Measurements from ENCODE around the gene TENM3. TPM values are rescaled to one million over a fixed set of nuclear protein-coding genes. Genes with fewer than 3 reads are reported as not detected.

Gene TENM3
- total and polyA plus RNA-seq, 2 donors (not counting 3 experiments of a cell fraction or from before 2014, with no cell fraction given): 3.2 to 6.2 TPM

GRCh38 chr4:182715548-182715947, 472.3 kb downstream of the TENM3 start:
- H3K4me2 ChIP-seq (ENCODE audit: insufficient read depth, low read length): no peak overlapping the region
- TF ChIP-seq JUN (IDR thresholded peaks at IDR 0.05; ENCODE audit: borderline replicate concordance, insufficient read depth, insufficient read length, low read depth) (no peak), POLR2A (IDR thresholded peaks at IDR 0.05; ENCODE audit: low read depth, low read length) (no peak), MYC (IDR thresholded peaks at IDR 0.05; ENCODE audit: low read depth, low read length) (no peak), FOS (IDR thresholded peaks at IDR 0.05; ENCODE audit: borderline replicate concordance, insufficient read depth, low read length) (no peak), EZH2 (IDR thresholded peaks at IDR 0.05; ENCODE audit: borderline replicate concordance, low read depth, low read length, severe bottlenecking) (no peak), GATA2 (IDR thresholded peaks at IDR 0.05; ENCODE audit: insufficient read depth, insufficient read length, low read depth, low read length) (no peak), POLR2AphosphoS5 (IDR thresholded peaks at IDR 0.05; ENCODE audit: insufficient read depth, low read depth, low read length) (no peak)
- TF ChIP-seq, protein P1, sequence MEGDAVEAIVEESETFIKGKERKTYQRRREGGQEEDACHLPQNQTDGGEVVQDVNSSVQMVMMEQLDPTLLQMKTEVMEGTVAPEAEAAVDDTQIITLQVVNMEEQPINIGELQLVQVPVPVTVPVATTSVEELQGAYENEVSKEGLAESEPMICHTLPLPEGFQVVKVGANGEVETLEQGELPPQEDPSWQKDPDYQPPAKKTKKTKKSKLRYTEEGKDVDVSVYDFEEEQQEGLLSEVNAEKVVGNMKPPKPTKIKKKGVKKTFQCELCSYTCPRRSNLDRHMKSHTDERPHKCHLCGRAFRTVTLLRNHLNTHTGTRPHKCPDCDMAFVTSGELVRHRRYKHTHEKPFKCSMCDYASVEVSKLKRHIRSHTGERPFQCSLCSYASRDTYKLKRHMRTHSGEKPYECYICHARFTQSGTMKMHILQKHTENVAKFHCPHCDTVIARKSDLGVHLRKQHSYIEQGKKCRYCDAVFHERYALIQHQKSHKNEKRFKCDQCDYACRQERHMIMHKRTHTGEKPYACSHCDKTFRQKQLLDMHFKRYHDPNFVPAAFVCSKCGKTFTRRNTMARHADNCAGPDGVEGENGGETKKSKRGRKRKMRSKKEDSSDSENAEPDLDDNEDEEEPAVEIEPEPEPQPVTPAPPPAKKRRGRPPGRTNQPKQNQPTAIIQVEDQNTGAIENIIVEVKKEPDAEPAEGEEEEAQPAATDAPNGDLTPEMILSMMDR (IDR thresholded peaks at IDR 0.05; ENCODE audit: extremely low read depth in 1 of 2, insufficient read depth in 1 of 2, low read depth in 1 of 2, low read length in 2 of 2): no peak
- TF ChIP-seq, protein P2, sequence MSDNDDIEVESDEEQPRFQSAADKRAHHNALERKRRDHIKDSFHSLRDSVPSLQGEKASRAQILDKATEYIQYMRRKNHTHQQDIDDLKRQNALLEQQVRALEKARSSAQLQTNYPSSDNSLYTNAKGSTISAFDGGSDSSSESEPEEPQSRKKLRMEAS (IDR thresholded peaks at IDR 0.05; ENCODE audit: insufficient read depth, insufficient read length): no peak
- dilution Hi-C loops (cut with MboI; ENCODE audit: extremely low pct_ligation_motif_present, low sequenced_read_pairs): no loop called here

More at GRCh38 chr4:182715548-182715947, 472.3 kb downstream of the TENM3 start:
- Histone ChIP-seq H3K9me1 (replicated peaks; ENCODE audit: control insufficient read depth, extremely low read depth, insufficient read depth, low read length) (no peaks in the 10 kb centered on the region), H3K27ac (ENCODE audit: insufficient read depth, low read depth, low read length) (no peak overlapping the region), H3K4me3 (replicated peaks in 1 of 3; ENCODE audit: insufficient read depth in 1 of 3, low read depth in 1 of 3, low read length in 3 of 3) (no peak overlapping the region), H3K9me3 (replicated peaks; ENCODE audit: control insufficient read depth, insufficient read depth, low read length) (no peaks in the 10 kb centered on the region), H3K27me3 (ENCODE audit: control insufficient read depth in 2 of 2, insufficient read depth in 2 of 2, low read length in 2 of 2) (no peaks in the 10 kb centered on the region), H4K20me1 (replicated peaks; ENCODE audit: control insufficient read depth, extremely low read depth, insufficient read depth, low read length) (no peaks in the 10 kb centered on the region), H2AFZ (ENCODE audit: low read depth, low read length) (no peak overlapping the region), H3K36me3 (ENCODE audit: control insufficient read depth in 2 of 2, extremely low read depth in 1 of 2, insufficient read depth in 2 of 2, low read length in 2 of 2) (no peaks in the 10 kb centered on the region), H3K9ac (replicated peaks; ENCODE audit: extremely low read depth, insufficient read depth, low read length) (no peak overlapping the region), H3K79me2 (ENCODE audit: control insufficient read depth, insufficient read depth, low read length) (no peaks in the 10 kb centered on the region), H3K4me1 (ENCODE audit: control insufficient read depth, extremely low read depth, insufficient read depth, low read length) (no peaks in the 10 kb centered on the region)
- FAIRE-seq: peak; percentile 18
- CTCF ChIA-PET: interaction anchor here (1.4 to 1.6 kb wide), 2 partner anchors 13 to 31 kb away, joined by 4 read pairs; no protein-coding TSS in a partner anchor
- intact Hi-C loops (cut with micrococcal nuclease): no loop called here
- no TSS peak for BruUV-seq (replicated peaks)
- DNase-seq (ENCODE audit: low read depth, low spot score): no peak
- POLR2A ChIA-PET: no interaction called here
